Neutrophil (primary cell): ENCODE results near the gene OXCT1.

Experiments
- H3K27ac ChIP-seq: fragments of 200-600 bp; sonication (generic); 2 replicates; pipeline ENCODE4 v1.5.1; 2016; ENCODE audit warnings: mild to moderate bottlenecking, moderate library complexity
- H3K27me3 ChIP-seq: fragments of 200-600 bp; sonication (generic); 2 replicates; pipeline ENCODE4 v1.6.0; 2016; ENCODE audit warnings: mild to moderate bottlenecking
- H3K36me3 ChIP-seq: fragments of 200-600 bp; sonication (generic); 2 replicates; pipeline ENCODE4 v1.5.1; 2017
- H3K4me1 ChIP-seq, 2 experiments: fragments of 200-600 bp in 1 of 2; sonication (generic) in 1 of 2; 1 replicate in 1 of 2; 2 replicates in 1 of 2; pipeline versions ENCODE4 v1.5.1 to v1.6.1; 2013 to 2016; ENCODE audit warnings: low read depth in 1 of 2, low read length in 1 of 2, mild to moderate bottlenecking in 1 of 2, moderate library complexity in 1 of 2; ENCODE audit not compliant: control insufficient read depth in 1 of 2, insufficient read depth in 1 of 2
- H3K4me3 ChIP-seq, 2 experiments: fragments of 200-600 bp in 1 of 2; sonication (generic) in 1 of 2; 1 replicate in 1 of 2; 2 replicates in 1 of 2; pipeline ENCODE4 v1.5.1; 2013 to 2016; ENCODE audit warnings: low read depth in 1 of 2, low read length in 1 of 2, mild to moderate bottlenecking in 1 of 2, moderate library complexity in 1 of 2
- H3K9me3 ChIP-seq: fragments of 200-600 bp; sonication (generic); 2 replicates; pipeline ENCODE4 v1.5.1; 2016
- CTCF ChIP-seq: fragments of 200-600 bp; sonication (generic); IDR thresholded peaks from 2 replicates; pipeline ENCODE4 v1.5.1; 2016; ENCODE audit warnings: antibody characterized with exemption

Gene OXCT1

GRCh38 chr5:41812156-41812555 is 58.1 kb downstream of the OXCT1 start:
- no peak overlapping the region for H3K27ac ChIP-seq
- TF ChIP-seq CTCF, result no peak
- no peaks in the 10 kb centered on the region for H3K4me1 ChIP-seq
- H3K27me3 ChIP-seq, result no peaks in the 10 kb centered on the region
- no peak overlapping the region for H3K4me3 ChIP-seq
- no peaks in the 10 kb centered on the region for H3K9me3 ChIP-seq
- H3K36me3 ChIP-seq, result no peaks in the 10 kb centered on the region

- Histone ChIP-seq H3K27ac (no peak overlapping the region), H3K36me3 (no peaks in the 10 kb centered on the region), H3K4me1 (no peaks in the 10 kb centered on the region), H3K27me3 (no peaks in the 10 kb centered on the region), H3K9me3 (no peaks in the 10 kb centered on the region), H3K4me3 (no peak overlapping the region)
- no peak for TF ChIP-seq CTCF
Measured at GRCh38 chr5:41809128-41809527, 61.1 kb downstream of the OXCT1 start.

- no peaks in the 10 kb centered on the region for H3K4me1 ChIP-seq
- no peak overlapping the region for H3K4me3 ChIP-seq
- no peaks in the 10 kb centered on the region for H3K9me3 ChIP-seq
- no peak overlapping the region for H3K27ac ChIP-seq
- H3K27me3 ChIP-seq, result no peaks in the 10 kb centered on the region
- H3K36me3 ChIP-seq, result no peaks in the 10 kb centered on the region
- no peak for TF ChIP-seq CTCF
Measured at GRCh38 chr5:41808294-41808693, 61.9 kb downstream of the OXCT1 start.

- H3K4me1 ChIP-seq, result no peaks in the 10 kb centered on the region
- H3K9me3 ChIP-seq, result no peaks in the 10 kb centered on the region
- H3K27ac ChIP-seq, result no peak overlapping the region
- H3K36me3 ChIP-seq, result peaks cover 4% of the 10 kb centered on the region
- H3K27me3 ChIP-seq, result no peaks in the 10 kb centered on the region
- TF ChIP-seq CTCF, result no peak
- no peak overlapping the region for H3K4me3 ChIP-seq
Measured at GRCh38 chr5:41797662-41798061, 72.6 kb downstream of the OXCT1 start.

- Histone ChIP-seq H3K36me3 (peaks cover 4% of the 10 kb centered on the region), H3K4me3 (no peak overlapping the region), H3K27me3 (no peaks in the 10 kb centered on the region), H3K4me1 (no peaks in the 10 kb centered on the region), H3K9me3 (no peaks in the 10 kb centered on the region), H3K27ac (no peak overlapping the region)
- no peak for TF ChIP-seq CTCF
Measured at GRCh38 chr5:41796061-41796460, 74.2 kb downstream of the OXCT1 start.

- H3K9me3 ChIP-seq, result no peaks in the 10 kb centered on the region
- peaks cover 2% of the 10 kb centered on the region for H3K36me3 ChIP-seq
- no peaks in the 10 kb centered on the region for H3K4me1 ChIP-seq
- no peak overlapping the region for H3K27ac ChIP-seq
- no peak overlapping the region for H3K4me3 ChIP-seq
- no peaks in the 10 kb centered on the region for H3K27me3 ChIP-seq
- no peak for TF ChIP-seq CTCF
Measured at GRCh38 chr5:41795125-41795524, 75.1 kb downstream of the OXCT1 start.
